HAP-1 (cell line): Measurements from ENCODE around the gene CD3E.

Experiments
- DNase-seq, 2 experiments: peaks; one replicate each; pipeline ENCODE4 v3.0.0-alpha.2; 2016 to 2020; ENCODE audit warnings: low spot score in 2 of 2
- H3K27me3 ChIP-seq: fragments of 250-450 bp; sonication (Bioruptor Pico); 2 replicates; pipeline ENCODE4 v1.5.1; 2020; ENCODE audit warnings: low read depth, mild to moderate bottlenecking, moderate library complexity
- H3K36me3 ChIP-seq: fragments of 250-450 bp; sonication (Bioruptor Pico); replicated peaks from 2 replicates; pipeline ENCODE4 v1.5.1; 2020; ENCODE audit warnings: mild to moderate bottlenecking
- H3K4me1 ChIP-seq: fragments of 250-450 bp; sonication (Bioruptor Pico); 2 replicates; pipeline ENCODE4 v1.5.1; 2020; ENCODE audit warnings: mild to moderate bottlenecking
- H3K4me3 ChIP-seq: fragments of 250-450 bp; sonication (Bioruptor Pico); 2 replicates; pipeline ENCODE4 v1.5.1; 2020; ENCODE audit warnings: mild to moderate bottlenecking, moderate library complexity
- H3K9me3 ChIP-seq: fragments of 250-450 bp; sonication (Bioruptor Pico); 2 replicates; pipeline ENCODE4 v1.5.1; 2020; ENCODE audit warnings: mild to moderate bottlenecking, moderate library complexity
- in situ Hi-C: fragments of 300-500 bp; cut with MboI; formaldehyde crosslinking; loops from 3 replicates; pipeline ENCODE4 v1.14.3; 2020; ENCODE audit warnings: low sequenced_read_pairs, inconsistent platforms, mixed read lengths

Gene CD3E

DNA sequence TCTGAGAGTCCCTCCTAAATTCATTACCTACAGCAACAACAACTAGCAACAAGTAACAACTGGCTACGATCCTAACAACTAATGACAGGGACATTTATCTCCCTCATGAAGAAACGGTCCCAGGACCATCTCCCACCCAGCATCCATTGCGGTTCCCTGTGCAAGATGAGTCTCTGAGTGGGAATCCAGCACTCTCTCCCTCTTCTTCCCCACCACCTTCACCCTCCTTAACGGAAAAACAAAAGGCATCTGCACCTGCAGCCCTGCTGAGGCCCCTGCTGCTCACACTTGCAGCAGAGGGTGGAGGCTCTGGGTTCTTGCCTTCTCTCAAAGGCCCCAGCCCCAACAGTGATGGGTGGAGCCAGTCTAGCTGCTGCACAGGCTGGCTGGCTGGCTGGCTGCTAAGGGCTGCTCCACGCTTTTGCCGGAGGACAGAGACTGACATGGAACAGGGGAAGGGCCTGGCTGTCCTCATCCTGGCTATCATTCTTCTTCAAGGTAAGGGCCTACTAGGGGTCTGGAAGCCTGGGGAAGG lies 39.5 kb downstream of the CD3E start, which contains the start of gene CD3G:
TSS of gene CD3G (plus strand) at position 364 of the 535 bp plus-strand sequence. CDS start at position 444, 80 bp downstream.
- H3K36me3 ChIP-seq: no peaks in the 10 kb centered on the region
- no peak within 1 kb of the TSS for H3K4me3 ChIP-seq
- DNase-seq: no peak
- H3K27me3 ChIP-seq: peaks cover 11% of the 10 kb centered on the region; the same call in 1 of the 2 replicates
- in situ Hi-C loops: no loop called here
- H3K4me1 ChIP-seq: no peaks in the 10 kb centered on the region
- no peaks in the 10 kb centered on the region for H3K9me3 ChIP-seq

DNA sequence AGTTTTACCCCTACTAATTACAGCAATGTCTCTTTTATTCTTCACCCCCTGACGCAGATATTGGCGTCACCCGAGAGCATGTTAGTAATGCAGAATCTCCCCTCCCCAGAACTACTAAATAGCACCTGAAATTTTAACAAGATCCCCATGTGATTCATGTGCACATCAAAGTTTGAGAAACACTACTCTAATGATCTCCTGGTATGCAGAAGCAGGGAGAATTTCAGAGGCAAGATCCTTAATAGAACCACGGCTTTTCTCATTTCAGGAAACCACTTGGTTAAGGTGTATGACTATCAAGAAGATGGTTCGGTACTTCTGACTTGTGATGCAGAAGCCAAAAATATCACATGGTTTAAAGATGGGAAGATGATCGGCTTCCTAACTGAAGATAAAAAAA lies 44.9 kb downstream of the CD3E start:
- in situ Hi-C loops: no loop called here
- H3K4me1 ChIP-seq: no peaks in the 10 kb centered on the region

GRCh38 chr11:118353084-118353710 lies 48.7 kb downstream of the CD3E start:
- DNase-seq: no peak
- peaks cover 15% of the 10 kb centered on the region for H3K27me3 ChIP-seq
- H3K36me3 ChIP-seq: no peaks in the 10 kb centered on the region
- H3K4me1 ChIP-seq: no peaks in the 10 kb centered on the region
- H3K4me3 ChIP-seq: no peak overlapping the region
- in situ Hi-C loops: loop anchor here (10.0 kb wide), 1 partner anchor 158 kb away; no protein-coding TSS in a partner anchor
- H3K9me3 ChIP-seq: no peaks in the 10 kb centered on the region

More for the DNA sequence above, 44.9 kb downstream of the CD3E start:
- Histone ChIP-seq H3K27me3 (peaks cover 21% of the 10 kb centered on the region), H3K9me3 (no peaks in the 10 kb centered on the region), H3K36me3 (no peaks in the 10 kb centered on the region), H3K4me3 (no peak overlapping the region)
- DNase-seq: no peak

DNA sequence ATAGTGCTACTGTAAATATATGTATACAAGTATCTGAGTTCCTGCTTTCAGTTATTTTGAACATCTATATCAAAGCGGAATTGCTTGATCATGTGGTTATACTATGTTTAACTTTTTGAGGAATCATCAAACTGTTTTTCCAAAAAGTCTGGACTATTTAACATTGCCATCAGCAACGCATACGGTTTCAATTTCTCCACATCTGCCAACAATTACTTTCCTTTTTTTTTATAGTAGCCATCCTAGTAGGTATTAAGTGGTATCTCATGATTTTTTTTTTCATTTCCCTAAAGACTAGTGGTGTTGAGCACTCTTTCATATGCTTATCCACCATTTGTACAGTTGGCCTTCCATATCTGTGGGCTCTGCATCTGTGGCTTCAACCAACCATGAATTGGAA lies 53.5 kb downstream of the CD3E start:
- Histone ChIP-seq H3K9me3 (no peaks in the 10 kb centered on the region), H3K4me3 (no peak overlapping the region), H3K4me1 (peaks cover 8% of the 10 kb centered on the region), H3K36me3 (no peaks in the 10 kb centered on the region), H3K27me3 (no peaks in the 10 kb centered on the region)
- no peak for DNase-seq
- in situ Hi-C loops: loop anchor here (10.0 kb wide), 1 partner anchor 163 kb away; no protein-coding TSS in a partner anchor

GRCh38 chr11:118359295-118359958 lies 54.9 kb downstream of the CD3E start, which contains the start of gene UBE4A:
UBE4A (plus strand) TSS chr11:118359600; CDS start chr11:118365081, 5,481 bp downstream.
- Histone ChIP-seq H3K9me3 (no peaks in the 10 kb centered on the region), H3K4me3 (peak within 1 kb of the TSS; percentile 84), H3K4me1 (peaks cover 8% of the 10 kb centered on the region), H3K27me3 (no peaks in the 10 kb centered on the region), H3K36me3 (peaks cover 1% of the 10 kb centered on the region)
- in situ Hi-C loops: loop anchor here (10.0 kb wide), 1 partner anchor 165 kb away; no protein-coding TSS in a partner anchor
- peak; percentile 84 to 97 for DNase-seq

DNA sequence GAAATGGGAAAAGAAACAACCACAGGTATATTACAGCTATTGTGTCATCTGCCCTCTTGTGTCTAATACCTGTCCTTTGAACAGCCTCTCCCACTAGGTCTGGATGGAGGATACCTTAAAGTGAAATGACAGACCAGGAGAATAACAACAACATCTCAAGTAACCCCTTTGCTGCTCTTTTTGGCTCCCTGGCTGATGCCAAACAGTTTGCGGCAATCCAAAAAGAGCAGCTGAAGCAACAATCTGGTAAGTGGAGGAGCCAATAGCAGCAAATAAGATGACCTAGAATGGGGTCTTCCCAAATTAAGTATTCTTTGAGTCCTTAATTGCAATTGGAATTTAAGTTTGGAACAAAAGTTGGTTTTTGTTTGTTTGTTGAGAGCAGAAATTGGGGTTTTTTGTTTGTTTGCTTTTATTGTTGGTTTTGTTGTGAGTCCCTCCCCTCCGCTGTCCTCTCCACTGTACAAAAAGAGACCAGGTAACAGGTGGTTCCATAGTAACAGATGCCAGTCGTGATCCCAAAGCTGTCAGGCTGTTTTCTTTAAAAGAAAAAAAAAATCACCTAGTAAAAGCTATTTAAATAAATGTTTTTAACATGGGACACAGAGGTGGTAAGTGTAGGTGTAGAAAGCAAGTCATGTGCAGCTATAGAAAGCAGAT lies 60.6 kb downstream of the CD3E start:
- no peaks in the 10 kb centered on the region for H3K9me3 ChIP-seq
- no peaks in the 10 kb centered on the region for H3K27me3 ChIP-seq
- H3K36me3 ChIP-seq: peaks cover 30% of the 10 kb centered on the region
- in situ Hi-C loops: no loop called here
- H3K4me3 ChIP-seq: no peak overlapping the region
- no peak for DNase-seq
- H3K4me1 ChIP-seq: peaks cover 5% of the 10 kb centered on the region; the same call in 1 of the 2 replicates
